ENCODE results near the gene AKT2.
"Not testable (repeated sequence)": the region's sequence is repeated elsewhere in the genome, so short reads cannot be mapped to it uniquely, and the experiment has no call there.

The AKT2 gene

DNA sequence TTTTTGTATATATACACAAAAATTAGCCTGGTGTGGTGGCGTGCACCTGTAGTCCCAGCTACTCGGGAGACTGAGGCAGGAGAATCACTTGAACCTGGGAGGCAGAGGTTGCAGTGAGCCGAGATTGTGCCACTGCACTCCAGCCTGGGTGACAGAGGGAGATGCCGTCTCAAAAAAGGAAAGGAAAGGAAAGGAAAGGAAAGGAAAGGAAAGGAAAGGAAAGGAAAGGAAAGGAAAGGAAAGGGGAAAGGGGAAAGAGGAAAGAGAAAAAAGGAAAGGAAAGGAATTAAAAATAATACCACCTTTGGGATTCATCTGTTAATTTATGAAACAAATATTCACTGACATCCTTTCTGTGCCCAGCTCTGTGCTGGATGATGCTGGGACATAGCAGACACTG lies 66.1 kb downstream of the AKT2 start:
- not testable (repeated sequence) for DNase-seq (ENCODE audit: low read depth in 2 of 2)

DNA sequence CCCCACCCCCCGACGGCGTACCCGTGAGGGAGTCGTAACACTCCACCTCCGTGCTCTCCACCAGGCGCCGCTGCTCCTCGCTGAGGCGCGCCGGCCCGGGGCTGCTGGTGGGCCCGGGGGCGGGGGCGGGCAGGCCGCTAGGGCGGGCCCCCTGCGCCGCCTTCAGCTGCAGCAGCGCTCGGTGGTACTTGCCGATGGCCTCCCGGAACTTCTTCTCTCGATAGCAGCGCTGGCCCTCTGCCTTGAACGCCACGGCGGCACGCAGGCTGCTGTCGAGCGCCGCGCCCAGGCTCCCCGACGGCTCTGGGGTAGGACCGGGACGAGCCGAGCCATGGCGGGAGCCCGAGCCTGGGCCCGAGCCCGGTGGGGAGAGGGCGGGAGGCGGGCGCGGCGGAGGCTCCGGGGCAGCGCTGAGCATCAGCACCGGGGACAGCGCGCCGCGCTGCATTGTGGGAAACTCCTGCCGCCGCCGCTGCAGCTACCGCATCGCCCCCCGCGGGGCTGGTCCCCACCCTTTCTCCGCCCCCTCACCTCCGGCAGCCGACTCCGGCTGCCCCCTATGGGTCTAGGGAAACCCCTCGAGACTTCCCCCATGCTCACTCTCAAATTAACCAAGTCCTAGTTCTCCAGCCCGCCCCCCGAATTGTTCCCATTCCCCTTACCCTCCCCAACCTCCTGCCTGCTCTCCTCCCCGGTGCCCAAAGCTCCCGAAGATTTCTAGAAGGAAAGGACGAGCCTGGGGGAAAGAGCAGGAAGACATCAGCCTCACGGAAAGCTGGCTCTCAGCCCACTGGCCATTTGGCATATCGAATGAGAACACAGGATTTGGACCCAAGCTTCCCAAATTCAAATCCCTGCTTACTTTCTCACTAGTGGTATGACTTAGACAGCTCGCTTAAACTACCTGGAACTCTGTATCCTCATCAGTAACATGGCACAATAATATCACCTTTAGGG lies 66.9 kb downstream of the AKT2 start, which contains the start of gene TTC9B:
Gene TTC9B (minus strand): TSS at position 451 of the 957 bp plus-strand sequence. CDS start 3 bp downstream, at position 448.
- DNase-seq (ENCODE audit: low read depth in 2 of 2) = peak; percentile 32 to 40

DNA sequence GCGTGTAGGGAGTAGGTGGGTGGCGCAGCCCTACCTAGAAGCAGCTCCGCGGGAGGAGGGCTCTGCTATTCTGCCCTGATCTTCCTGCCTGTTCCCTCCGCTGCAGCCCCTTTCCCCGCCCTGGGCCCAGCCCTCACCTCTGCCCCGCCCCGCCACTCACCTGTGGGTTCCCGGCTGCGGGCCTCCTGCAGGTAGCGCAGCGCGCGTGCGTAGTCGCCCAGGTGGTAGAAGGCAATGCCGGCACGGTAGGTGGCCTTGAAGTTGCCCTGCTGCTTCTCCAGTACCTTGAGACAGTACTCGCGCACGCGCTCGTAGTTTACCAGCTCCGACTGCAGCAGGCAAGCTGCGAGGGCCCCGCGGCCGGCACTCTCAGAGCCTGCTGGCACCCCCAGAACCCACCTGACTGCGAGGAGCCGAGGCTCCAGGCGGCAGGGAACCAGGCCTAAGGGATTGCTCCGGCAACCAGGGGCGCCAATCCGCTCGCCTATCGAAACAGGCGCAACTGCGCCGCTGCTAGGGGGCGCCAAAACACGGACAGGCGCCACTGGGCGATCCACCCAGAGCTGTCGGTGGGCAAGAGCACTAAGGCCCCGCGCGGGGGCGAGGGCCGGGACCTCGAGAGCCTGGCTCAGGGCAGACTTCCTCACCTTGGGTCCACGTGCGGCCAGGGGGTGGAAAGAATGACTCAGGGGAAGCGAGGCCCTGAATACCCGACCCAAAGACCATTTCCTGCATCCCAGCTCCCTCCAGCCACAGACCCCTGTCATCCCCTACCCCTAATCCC lies 67.9 kb downstream of the AKT2 start:
- DNase-seq (ENCODE audit: low read depth in 2 of 2) = no peak

DNA sequence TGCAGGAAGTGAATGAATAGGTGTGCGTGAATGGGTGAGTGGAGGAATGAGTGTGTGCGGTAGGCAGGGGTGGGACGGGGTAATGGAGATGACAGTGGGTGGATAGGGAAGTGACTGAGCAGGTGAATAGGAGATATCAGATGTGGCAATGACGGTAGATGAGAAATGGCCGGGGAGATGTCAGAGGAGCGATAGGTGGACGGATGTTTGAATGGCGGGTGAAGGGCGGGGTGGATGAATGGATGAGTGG lies 68.4 kb downstream of the AKT2 start:
- no peak for DNase-seq (ENCODE audit: low read depth in 2 of 2)

DNA sequence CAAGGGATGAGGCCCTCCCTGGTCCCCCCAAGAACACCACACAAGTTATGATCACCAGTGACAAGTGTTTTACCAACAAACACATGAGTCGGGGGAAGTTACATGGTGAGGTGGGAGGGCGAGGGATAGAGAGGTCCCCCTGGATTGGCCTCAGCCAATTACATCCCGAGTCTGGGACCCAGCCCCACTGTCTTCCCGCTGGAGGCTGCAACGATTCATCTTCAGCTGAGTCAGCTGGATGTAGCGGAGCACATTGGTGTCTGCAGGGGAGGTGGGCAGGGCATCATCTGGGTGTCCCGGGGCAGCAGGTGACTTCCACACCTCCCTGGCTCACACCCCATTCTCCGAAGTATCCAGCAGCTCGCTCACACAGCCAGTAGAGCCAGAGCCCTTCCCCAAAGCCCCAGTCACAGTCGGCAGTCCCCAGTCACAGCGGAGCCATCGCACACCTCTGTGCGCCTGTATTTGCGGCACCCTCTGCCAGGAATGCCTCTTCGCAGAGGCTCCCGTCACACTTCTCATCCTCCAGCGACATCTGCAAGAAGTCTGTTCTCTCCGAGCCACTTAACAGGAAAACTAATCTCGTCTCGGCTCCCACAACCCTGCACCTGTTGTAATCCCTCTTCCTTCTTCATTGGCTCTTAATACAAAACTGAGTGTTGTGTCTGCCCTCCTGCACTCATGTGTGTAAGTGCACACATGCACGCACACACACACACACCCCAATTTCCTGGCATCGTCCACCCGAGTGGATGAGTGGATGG lies 69.0 kb downstream of the AKT2 start:
- no peak for DNase-seq (ENCODE audit: low read depth in 2 of 2)

DNA sequence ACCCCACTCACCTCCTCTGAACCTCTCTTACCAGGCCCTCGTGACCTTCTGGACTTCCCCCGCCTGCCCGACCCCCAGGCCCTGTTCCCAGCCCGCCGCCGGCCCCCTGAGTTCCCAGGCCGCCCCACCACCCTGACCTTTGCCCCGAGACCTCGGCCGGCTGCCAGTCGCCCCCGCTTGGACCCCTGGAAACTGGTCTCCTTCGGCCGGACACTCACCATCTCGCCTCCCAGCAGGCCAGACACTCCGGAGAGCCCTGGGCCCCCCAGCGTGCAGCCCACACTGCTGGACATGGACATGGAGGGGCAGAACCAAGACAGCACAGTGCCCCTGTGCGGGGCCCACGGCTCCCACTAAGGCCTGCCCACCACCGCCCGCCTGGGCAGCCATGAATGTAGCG lies 70.2 kb downstream of the AKT2 start:
- no peak for DNase-seq (ENCODE audit: low read depth in 2 of 2)

DNA sequence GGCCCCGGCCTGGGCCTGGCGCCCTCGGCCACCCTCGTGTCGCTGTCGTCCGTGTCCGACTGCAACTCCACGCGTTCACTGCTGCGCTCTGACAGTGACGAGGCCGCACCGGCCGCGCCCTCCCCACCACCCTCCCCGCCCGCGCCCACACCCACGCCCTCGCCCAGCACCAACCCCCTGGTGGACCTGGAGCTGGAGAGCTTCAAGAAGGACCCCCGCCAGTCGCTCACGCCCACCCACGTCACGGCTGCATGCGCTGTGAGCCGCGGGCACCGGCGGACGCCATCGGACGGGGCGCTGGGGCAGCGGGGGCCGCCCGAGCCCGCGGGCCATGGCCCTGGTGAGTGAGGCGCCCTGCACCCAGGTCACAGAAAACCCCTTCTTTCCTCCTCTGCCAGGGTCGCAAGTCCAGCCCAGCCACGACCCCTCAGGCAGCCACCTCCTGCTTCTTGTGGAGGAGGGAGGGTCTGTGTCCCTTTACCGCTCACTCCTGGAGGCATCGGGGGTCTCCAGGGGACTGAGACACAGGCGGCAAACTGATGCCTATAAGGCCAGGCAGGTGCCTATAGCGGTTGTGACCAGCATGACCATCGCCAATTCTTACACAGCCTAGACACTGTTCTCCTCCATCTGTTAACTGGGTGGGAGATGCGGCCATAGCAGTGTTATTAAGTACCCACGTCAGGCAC lies 71.1 kb downstream of the AKT2 start:
- DNase-seq (ENCODE audit: low read depth in 2 of 2) = no peak

DNA sequence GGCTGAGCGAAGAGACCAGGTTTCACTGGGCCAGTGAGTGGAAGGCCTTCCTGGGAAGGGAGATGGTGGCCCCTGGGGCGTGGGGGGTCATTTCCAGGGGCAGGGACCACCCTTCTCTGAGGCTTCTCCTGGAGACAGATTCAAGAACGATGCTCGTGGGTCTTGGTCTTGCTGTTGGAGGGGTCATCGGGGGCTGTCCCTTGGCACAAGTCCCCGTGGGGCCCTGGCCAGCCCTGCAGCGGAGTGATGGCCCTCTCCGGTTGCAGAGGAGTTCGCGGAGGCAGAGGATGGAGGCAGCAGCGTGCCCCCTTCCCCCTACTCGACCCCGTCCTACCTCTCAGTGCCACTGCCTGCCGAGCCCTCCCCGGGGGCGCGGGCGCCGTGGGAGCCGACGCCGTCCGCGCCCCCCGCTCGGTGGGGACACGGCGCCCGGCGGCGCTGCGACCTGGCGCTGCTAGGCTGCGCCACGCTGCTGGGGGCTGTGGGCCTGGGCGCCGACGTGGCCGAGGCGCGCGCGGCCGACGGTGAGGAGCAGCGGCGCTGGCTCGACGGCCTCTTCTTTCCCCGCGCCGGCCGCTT lies 71.8 kb downstream of the AKT2 start:
- DNase-seq (ENCODE audit: low read depth in 2 of 2) = no peak

DNA sequence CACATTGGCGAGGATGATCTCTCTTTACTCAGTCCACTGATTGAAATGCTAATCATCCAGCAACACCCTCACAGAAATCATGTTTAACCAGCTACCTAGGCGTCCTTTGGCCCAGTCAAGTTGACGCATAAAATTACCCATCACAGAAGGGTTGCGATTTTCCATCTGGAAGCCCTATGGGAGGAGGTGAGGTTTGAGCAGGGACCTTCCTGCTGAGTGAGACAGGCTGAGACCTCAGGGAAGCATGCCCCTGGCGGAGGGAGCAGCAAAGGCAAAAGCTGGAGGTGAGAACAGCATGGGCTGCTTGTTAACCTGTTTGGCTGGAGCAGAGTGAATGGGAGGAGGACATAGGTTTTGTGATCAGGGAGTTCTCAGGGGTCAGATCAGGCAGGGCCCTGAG lies 74.3 kb downstream of the AKT2 start:
- DNase-seq (ENCODE audit: low read depth in 2 of 2) = no peak

DNA sequence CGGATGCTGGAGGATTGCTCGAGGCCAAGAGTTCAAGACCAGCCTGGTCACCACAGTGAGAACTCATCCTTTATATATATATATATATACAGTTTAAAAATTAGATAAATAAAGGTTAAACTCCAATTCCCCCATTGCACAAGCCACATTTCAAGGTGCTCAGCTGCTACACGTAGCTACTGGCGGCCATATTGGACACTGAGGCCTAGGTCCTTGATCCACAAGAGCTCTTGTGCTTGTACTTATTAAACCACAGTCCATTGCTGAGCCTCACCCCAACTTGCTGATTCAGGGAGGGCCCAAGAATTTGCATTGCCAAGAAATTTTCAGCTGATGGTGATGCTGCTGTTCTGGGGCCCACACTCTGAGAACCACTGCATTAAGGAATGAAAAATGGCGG lies 76.5 kb downstream of the AKT2 start:
- DNase-seq (ENCODE audit: low read depth in 2 of 2) = no peak

DNA sequence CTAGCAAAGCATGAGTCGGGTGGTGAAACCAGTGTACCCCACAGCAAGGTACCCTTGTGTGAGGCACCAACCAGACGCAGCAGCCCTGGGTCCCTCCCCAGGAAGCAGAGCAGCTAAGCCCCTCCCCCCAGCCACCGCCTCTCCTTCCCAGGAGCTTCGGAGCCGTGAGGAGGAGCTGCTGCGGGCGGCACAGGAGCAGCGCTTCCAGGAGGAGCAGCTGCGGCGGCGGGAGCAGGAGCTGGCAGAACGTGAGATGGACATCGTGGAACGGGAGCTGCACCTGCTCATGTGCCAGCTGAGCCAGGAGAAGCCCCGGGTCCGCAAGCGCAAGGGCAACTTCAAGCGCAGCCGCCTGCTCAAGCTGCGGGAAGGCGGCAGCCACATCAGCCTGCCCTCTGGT lies 79.4 kb downstream of the AKT2 start:
- DNase-seq (ENCODE audit: low read depth in 2 of 2) = no peak

DNA sequence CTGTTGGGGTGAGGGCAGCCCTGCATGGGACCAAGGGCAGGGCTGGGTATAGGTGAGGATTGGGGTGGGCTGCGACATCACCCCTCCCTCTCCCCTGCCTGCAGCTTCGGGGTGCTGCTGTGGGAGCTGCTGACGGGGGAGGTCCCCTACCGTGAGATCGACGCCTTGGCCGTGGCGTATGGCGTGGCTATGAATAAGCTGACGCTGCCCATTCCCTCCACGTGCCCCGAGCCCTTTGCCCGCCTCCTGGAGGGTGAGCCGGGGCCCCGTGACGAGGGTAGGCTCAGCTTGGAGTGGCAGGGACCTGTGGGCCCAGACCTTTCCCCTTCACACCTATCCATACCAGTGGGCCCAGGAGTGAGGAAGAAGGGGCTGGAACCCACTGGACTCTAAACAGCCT lies 80.8 kb downstream of the AKT2 start:
- no peak for DNase-seq (ENCODE audit: low read depth in 2 of 2)

DNA sequence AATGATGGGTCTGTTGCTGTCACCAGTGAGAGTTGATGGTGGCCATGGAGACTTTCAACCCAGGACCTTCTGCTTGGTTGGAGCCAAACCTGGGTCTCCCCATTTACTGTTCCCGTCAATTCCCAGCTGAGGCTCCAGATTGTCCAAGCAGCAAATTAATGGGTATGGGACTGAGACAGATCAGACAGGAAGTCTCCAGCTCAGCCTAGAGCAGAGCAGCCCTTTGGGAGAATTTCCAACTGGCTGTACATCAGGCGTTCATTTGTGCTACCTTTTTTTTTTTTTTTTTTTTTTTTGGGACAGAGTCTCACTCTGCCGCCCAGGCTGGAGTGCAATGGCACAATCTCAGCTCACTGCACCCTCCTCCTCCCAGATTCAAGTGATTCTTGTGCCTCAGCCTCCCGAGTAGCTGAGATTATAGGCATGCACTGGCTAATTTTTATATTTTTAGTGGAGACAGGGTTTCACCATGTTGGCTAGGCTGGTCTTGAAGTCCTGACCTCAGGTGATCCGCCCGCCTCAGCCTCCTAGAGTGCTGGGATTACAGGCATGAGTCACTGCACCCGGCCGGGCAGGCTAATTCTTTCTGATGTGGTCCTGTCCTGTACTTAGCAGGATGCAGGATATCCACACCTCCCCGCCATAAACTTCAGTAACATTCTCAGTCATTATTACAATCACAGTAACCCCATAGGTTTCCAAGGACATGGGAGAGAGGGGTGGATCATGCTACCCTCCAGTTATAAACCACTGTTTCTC lies 84.6 kb downstream of the AKT2 start:
- DNase-seq (ENCODE audit: low read depth in 2 of 2) = no peak

DNA sequence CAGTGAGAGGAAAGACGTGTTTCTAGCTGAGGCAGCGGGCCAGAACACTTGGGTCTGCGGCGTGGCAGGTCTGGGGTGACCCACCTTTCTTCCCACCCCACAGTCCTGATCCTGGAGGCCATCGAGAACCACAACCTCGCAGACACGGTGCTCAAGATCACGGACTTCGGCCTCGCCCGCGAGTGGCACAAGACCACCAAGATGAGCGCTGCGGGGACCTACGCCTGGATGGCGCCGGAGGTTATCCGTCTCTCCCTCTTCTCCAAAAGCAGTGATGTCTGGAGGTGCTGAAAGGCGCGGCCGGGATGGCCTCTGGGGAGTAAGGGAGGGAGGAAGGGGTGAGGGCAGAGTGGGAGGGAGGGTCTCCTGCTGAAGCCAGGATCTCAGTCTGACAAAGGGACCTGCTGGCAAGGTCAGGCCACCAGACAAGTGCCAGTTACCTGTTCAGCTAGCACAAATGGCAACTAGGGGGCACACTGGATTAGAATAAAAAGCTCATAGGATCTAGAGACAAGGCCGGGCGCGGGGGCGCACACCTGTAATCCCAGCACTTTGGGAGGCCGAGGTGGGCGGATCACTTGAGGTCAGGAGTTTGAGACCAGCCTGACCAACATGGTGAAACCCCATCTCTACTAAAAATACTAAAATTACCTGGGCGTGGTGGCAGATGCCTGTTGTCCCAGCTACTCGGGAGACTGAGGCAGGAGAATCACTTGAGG lies 86.7 kb downstream of the AKT2 start:
- DNase-seq (ENCODE audit: low read depth in 2 of 2) = no peak

DNA sequence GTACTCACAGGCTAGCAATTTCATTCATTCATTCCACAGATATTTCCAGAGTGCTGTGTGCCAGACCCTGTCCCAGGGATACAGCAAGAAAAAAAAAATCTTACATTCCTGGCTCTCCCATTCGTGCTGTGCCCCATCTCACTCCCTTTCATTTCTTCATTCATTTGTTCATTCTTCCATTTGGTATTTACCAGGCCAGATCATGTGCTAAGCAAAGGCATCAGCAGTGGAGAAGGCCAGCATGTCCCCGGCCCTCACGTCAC lies 91.6 kb downstream of the AKT2 start:
- no peak for DNase-seq (ENCODE audit: low read depth in 2 of 2)

DNA sequence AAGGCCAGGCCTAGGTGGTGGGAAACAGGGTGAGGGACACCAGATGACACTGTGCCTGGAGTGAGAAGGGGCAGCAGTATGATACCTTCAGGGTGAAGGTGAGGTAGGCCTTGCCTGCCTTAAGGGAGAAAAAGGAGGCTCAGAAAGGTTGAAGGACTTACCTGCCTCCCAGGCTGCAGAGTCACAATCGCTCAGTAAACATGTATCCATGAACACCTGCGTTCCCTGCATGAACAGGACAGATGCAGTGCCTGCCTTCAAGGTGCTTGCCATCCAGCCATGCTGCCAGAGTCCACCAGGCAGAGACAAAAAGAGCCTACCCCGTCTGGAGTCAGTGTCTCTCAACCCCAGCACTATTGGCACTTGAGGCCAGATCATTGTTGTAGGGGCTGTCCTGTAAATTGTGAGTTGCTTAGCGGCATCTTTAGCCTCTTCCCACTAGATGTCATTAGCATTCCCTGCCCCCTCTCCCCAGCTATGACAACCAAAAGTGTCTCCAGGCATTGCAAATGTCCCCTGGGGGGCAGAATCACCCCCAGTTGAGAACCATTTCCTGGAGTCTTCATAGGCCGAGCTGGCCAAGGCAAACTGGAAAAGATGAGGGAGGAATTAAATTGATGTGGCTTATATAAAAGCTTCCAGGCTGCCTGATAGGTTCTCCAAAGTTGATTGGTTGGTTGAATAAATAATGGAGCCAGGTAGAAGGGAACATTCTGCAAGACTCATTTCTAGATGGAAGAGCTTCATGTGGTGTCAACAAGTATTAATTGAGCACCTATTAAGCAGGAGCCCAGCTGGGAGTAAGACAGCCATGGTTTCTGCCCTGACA lies 92.2 kb downstream of the AKT2 start:
- DNase-seq (ENCODE audit: low read depth in 2 of 2) = no peak

DNA sequence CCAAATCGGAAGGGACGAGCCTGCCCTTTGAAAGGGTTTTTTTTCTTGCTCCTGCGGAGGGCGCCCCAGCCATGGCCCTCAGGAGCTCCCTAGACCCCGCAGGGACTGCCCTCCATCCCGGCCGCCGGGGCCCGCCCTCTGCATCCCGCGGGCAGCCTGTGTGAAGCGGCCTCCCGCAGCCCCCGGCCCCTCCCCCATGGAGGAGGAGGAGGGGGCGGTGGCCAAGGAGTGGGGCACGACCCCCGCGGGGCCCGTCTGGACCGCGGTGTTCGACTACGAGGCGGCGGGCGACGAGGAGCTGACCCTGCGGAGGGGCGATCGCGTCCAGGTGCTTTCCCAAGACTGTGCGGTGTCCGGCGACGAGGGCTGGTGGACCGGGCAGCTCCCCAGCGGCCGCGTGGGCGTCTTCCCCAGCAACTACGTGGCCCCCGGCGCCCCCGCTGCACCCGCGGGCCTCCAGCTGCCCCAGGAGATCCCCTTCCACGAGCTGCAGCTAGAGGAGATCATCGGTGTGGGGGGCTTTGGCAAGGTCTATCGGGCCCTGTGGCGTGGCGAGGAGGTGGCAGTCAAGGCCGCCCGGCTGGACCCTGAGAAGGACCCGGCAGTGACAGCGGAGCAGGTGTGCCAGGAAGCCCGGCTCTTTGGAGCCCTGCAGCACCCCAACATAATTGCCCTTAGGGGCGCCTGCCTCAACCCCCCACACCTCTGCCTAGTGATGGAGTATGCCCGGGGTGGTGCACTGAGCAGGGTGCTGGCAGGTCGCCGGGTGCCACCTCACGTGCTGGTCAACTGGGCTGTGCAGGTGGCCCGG lies 93.1 kb downstream of the AKT2 start:
- peak; percentile 11 to 13 for DNase-seq (ENCODE audit: low read depth in 2 of 2)

Measured in stimulated activated CD8-positive, alpha-beta memory T cell treated with anti-CD3 and anti-CD28 coated beads, Interleukin-2, amount 100 ng/mL, for 48 hours (primary cell).